NB4 (cell line): Measurements from ENCODE around the gene RANGAP1.

Source experiments
- CTCF ChIP-seq: IDR thresholded peaks from one replicate; pipeline ENCODE4 v1.5.1; 2012; ENCODE audit warnings: low read depth, low read length
- POLR2A ChIP-seq: IDR thresholded peaks from 2 replicates; pipeline ENCODE4 v1.6.1; 2011; ENCODE audit warnings: mild to moderate bottlenecking; ENCODE audit not compliant: insufficient read length; ENCODE audit errors: extremely low read depth

GRCh38 chr22:41226723-41227655, 59.0 kb downstream of the RANGAP1 start:
- TF ChIP-seq CTCF: no peak
- TF ChIP-seq POLR2A: no peak
